DND-41 (cell line): ENCODE results near the gene SH2D1A.
A peak's percentile ranks its signal among the peaks of the same experiment; 100 is the strongest.

Experiments used
- ATAC-seq: fragments of 200-7000 bp; cut with Tn5 transposase; 3 replicates; pipeline ENCODE4 v1.9.1; 2021; ENCODE audit warnings: low read depth; ENCODE audit not compliant: insufficient read depth
- DNase-seq: peaks from one replicate; pipeline ENCODE4 v3.0.0-alpha.2; 2020
- H2AFZ ChIP-seq: 2 replicates; pipeline ENCODE4 v1.6.0; 2012; ENCODE audit warnings: low read depth, low read length
- H3K27ac ChIP-seq: 2 replicates; pipeline ENCODE4 v1.5.1; 2012; ENCODE audit warnings: low read length, inconsistent platforms
- H3K27me3 ChIP-seq: fragments of 200-600 bp; sonication (generic); 2 replicates; pipeline ENCODE4 v1.6.0; 2012; ENCODE audit warnings: low read length, mild to moderate bottlenecking, inconsistent platforms; ENCODE audit not compliant: insufficient read depth, poor library complexity
- H3K36me3 ChIP-seq: 2 replicates; pipeline ENCODE4 v1.5.1; 2012; ENCODE audit warnings: low read length, inconsistent platforms; ENCODE audit not compliant: insufficient read depth
- H3K4me1 ChIP-seq: 2 replicates; pipeline ENCODE4 v1.5.1; 2012; ENCODE audit warnings: mild to moderate bottlenecking, low read length; ENCODE audit not compliant: insufficient read depth
- H3K4me2 ChIP-seq: 2 replicates; pipeline ENCODE4 v1.6.0; 2012; ENCODE audit warnings: mild to moderate bottlenecking, moderate library complexity, low read length, inconsistent platforms; ENCODE audit not compliant: insufficient read depth
- H3K4me3 ChIP-seq, 2 experiments: fragments of 200-600 bp in 1 of 2; shearing (Covaris generic) in 1 of 2; 2 replicates each; pipeline ENCODE4 v1.5.1; 2012 to 2016; ENCODE audit warnings: inconsistent platforms in 2 of 2, low read length in 2 of 2, mild to moderate bottlenecking in 2 of 2, low read depth in 1 of 2, moderate library complexity in 1 of 2
- H3K79me2 ChIP-seq: 2 replicates; pipeline ENCODE4 v1.6.0; 2012; ENCODE audit warnings: low read length, inconsistent platforms; ENCODE audit not compliant: insufficient read depth
- H3K9ac ChIP-seq: 2 replicates; pipeline ENCODE4 v1.6.0; 2012; ENCODE audit warnings: low read depth, mild to moderate bottlenecking, inconsistent platforms, low read length, moderate library complexity
- H3K9me3 ChIP-seq: 2 replicates; pipeline ENCODE4 v1.5.1; 2012; ENCODE audit warnings: low read length, moderate library complexity, mild to moderate bottlenecking, inconsistent platforms; ENCODE audit not compliant: insufficient read depth, severe bottlenecking
- H4K20me1 ChIP-seq: 2 replicates; pipeline ENCODE4 v1.6.0; 2012; ENCODE audit warnings: low read length; ENCODE audit not compliant: insufficient read depth
- EZH2 ChIP-seq: IDR thresholded peaks from 3 replicates; pipeline ENCODE4 v1.6.1; 2012; ENCODE audit warnings: borderline replicate concordance, low read depth, mild to moderate bottlenecking, moderate library complexity, low read length, inconsistent platforms; ENCODE audit not compliant: severe bottlenecking
- TF ChIP-seq, protein P1 (sequence below): IDR thresholded peaks from 2 replicates; pipeline ENCODE4 v1.5.1; 2012; ENCODE audit warnings: borderline replicate concordance, low read length, moderate library complexity, mild to moderate bottlenecking; ENCODE audit not compliant: poor library complexity, severe bottlenecking; ENCODE audit errors: extremely low read depth

The SH2D1A gene

DNA sequence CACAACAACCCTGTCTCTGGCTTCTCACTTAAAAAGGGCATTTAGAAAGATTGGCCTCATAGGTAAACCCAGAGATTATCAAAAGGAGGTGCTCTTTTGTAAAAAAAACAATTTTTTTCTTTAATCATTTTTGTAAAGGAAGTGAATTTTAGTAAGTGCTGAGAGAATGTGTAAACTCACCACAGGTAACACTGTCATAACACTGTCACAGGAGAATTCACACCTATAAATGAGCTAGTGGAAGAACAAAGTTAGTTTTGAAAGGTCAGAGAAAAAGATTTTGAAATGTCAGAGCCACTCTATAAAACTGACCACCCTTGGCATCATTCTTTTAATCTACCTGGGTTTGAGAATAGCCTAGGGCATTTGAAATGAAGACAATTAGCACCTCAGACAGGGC, 3.3 kb upstream of the SH2D1A start:
- no peaks in the 10 kb centered on the region; the same call in 1 of the 2 replicates for H3K36me3 ChIP-seq
- no peak overlapping the region for H3K4me2 ChIP-seq
- no peak for ATAC-seq
- H3K27me3 ChIP-seq, result no peaks in the 10 kb centered on the region
- no peak overlapping the region for H3K27ac ChIP-seq
- DNase-seq, result no peak
- H3K4me1 ChIP-seq, result peaks cover 30% of the 10 kb centered on the region
- no peaks in the 10 kb centered on the region for H4K20me1 ChIP-seq
- no peak overlapping the region for H2AFZ ChIP-seq
- no peak overlapping the region for H3K4me3 ChIP-seq
- TF ChIP-seq, protein P1, sequence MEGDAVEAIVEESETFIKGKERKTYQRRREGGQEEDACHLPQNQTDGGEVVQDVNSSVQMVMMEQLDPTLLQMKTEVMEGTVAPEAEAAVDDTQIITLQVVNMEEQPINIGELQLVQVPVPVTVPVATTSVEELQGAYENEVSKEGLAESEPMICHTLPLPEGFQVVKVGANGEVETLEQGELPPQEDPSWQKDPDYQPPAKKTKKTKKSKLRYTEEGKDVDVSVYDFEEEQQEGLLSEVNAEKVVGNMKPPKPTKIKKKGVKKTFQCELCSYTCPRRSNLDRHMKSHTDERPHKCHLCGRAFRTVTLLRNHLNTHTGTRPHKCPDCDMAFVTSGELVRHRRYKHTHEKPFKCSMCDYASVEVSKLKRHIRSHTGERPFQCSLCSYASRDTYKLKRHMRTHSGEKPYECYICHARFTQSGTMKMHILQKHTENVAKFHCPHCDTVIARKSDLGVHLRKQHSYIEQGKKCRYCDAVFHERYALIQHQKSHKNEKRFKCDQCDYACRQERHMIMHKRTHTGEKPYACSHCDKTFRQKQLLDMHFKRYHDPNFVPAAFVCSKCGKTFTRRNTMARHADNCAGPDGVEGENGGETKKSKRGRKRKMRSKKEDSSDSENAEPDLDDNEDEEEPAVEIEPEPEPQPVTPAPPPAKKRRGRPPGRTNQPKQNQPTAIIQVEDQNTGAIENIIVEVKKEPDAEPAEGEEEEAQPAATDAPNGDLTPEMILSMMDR, result no peak
- TF ChIP-seq EZH2, result no peak
- H3K9ac ChIP-seq, result no peak overlapping the region
- peaks cover 36% of the 10 kb centered on the region for H3K79me2 ChIP-seq
- no peaks in the 10 kb centered on the region for H3K9me3 ChIP-seq

DNA sequence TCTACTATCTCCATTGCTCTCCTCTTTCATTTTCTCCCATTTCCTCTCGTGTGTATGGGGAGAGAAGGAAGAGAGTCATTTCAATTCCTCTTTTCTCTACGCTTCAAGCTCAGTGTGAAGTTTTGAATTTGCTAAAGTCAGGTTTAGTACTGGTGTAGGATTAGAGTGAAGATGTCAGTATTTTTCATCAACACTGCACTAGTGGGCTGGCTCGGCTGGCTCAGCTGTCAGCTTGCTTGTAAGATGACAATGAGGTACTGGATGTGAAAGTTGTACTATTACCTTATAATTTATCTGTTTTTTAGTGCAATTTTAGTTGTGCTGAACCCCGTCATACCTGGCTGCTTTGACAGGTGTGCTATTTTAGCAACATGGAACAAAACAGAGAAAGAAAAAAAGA, 2.1 kb upstream of the SH2D1A start:
- Histone ChIP-seq H3K9me3 (no peaks in the 10 kb centered on the region), H4K20me1 (no peaks in the 10 kb centered on the region), H3K27me3 (no peaks in the 10 kb centered on the region), H3K4me1 (peaks cover 30% of the 10 kb centered on the region), H3K4me2 (no peak overlapping the region), H3K4me3 (no peak overlapping the region), H3K36me3 (no peaks in the 10 kb centered on the region; the same call in 1 of the 2 replicates), H3K27ac (no peak overlapping the region), H3K79me2 (peaks cover 48% of the 10 kb centered on the region), H3K9ac (no peak overlapping the region), H2AFZ (no peak overlapping the region)
- no peak for DNase-seq
- TF ChIP-seq EZH2, result no peak
- TF ChIP-seq, protein P1, result no peak
- no peak for ATAC-seq

DNA sequence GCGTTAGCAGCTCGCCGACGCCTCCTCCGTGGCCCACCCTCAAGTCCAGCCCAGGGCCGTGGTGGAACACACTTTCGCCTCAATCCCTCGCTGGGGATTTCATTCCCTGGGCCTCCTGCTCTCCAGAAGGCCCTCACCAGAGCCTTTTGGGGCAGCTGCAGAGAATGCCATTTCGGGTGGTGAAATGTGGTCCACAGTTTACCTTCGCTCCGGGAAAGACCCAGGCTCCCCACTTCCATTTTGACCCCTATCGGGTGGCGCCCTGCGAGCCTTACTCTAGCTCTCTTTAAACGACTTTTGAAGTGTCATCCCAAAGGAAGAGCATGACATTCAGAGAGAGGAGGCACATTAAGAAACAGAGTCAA, 496 bp downstream of the SH2D1A start:
- H3K27ac ChIP-seq, result peak overlapping the region; percentile 99
- H2AFZ ChIP-seq, result peak overlapping the region; percentile 49
- no peak for TF ChIP-seq EZH2
- TF ChIP-seq, protein P1, result no peak
- ATAC-seq (peak; percentile 6), DNase-seq (no peak)
- H3K4me3 ChIP-seq, result peak overlapping the region; percentile 90 to 98
- peaks cover 65% of the 10 kb centered on the region for H3K79me2 ChIP-seq
- H4K20me1 ChIP-seq, result no peaks in the 10 kb centered on the region
- H3K36me3 ChIP-seq, result peaks cover 6% of the 10 kb centered on the region
- H3K4me2 ChIP-seq, result peak overlapping the region; percentile 78
- H3K27me3 ChIP-seq, result no peaks in the 10 kb centered on the region
- peak overlapping the region; percentile 96 for H3K9ac ChIP-seq
- no peaks in the 10 kb centered on the region for H3K9me3 ChIP-seq
- H3K4me1 ChIP-seq, result peaks cover 39% of the 10 kb centered on the region

DNA sequence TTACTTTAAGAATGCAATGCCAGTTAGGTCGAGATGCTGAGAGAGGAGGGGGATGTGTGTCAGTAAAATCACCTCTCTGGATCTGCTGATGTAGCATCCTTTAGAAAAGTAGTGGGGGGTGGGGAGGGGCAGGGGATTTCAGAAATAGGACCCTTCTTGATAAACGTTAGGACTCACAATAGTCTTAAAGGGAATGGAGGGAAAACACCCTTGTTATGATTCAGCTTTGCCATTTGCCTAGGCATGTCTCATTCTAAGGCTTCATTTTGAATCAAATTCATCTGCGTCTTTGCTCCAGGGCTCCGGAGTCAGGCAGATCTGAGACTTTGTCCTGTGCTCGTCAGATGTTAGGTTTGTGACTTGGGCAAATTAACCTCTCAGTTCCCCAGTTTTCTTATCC, 879 bp downstream of the SH2D1A start:
- peak overlapping the region; percentile 99 for H3K27ac ChIP-seq
- peak overlapping the region; percentile 90 to 98 for H3K4me3 ChIP-seq
- no peaks in the 10 kb centered on the region for H3K9me3 ChIP-seq
- peaks cover 43% of the 10 kb centered on the region for H3K4me1 ChIP-seq
- peaks cover 6% of the 10 kb centered on the region for H3K36me3 ChIP-seq
- H2AFZ ChIP-seq, result no peak overlapping the region
- no peaks in the 10 kb centered on the region for H3K27me3 ChIP-seq
- DNase-seq, result peak; percentile 44
- H3K4me2 ChIP-seq, result peak overlapping the region; percentile 78
- no peak for TF ChIP-seq EZH2
- TF ChIP-seq, protein P1, result no peak
- H3K9ac ChIP-seq, result peak overlapping the region; percentile 96
- ATAC-seq, result peak; percentile 24
- H3K79me2 ChIP-seq, result peaks cover 69% of the 10 kb centered on the region
- H4K20me1 ChIP-seq, result no peaks in the 10 kb centered on the region
